RPMI7951 (cell line): ENCODE measurements around the gene ZDBF2. TPM values are rescaled to one million over a fixed set of nuclear protein-coding genes. Genes with fewer than 3 reads are reported as not detected.
"Not testable (repeated sequence)": the region's sequence is repeated elsewhere in the genome, so short reads cannot be mapped to it uniquely, and the experiment has no call there.

Experiments used
- DNase-seq: peaks from one replicate; pipeline ENCODE4 v3.0.0-alpha.2; 2012; ENCODE audit warnings: low read depth
- total RNA-seq: library from RNA; depleted of rRNA; stranded (reverse); fragments of >200 nt; shearing (Covaris generic); gene quantifications from 2 replicates; pipeline ENCODE4 v1.2.3, GENCODE V29; 2014; rRNA removed

Gene ZDBF2
- total RNA-seq, 1 experiment from 2014 or later, result 9.6 TPM

- DNase-seq, result no peak
Observed at GRCh38 chr2:206323486-206323885, 49.0 kb downstream of the ZDBF2 start.

- peak; percentile 9 for DNase-seq
Observed at GRCh38 chr2:206324869-206325268, 50.4 kb downstream of the ZDBF2 start.

- DNase-seq, result no peak
Observed at GRCh38 chr2:206328974-206329373, 54.5 kb downstream of the ZDBF2 start.

GRCh38 chr2:206336861-206337260 lies 62.4 kb downstream of the ZDBF2 start:
- DNase-seq, result no peak

- DNase-seq, result no peak
Observed at GRCh38 chr2:206337956-206338355, 63.5 kb downstream of the ZDBF2 start.

GRCh38 chr2:206341396-206341795 lies 66.9 kb downstream of the ZDBF2 start:
- DNase-seq, result no peak

- DNase-seq, result no peak
Observed at GRCh38 chr2:206343144-206343543, 68.7 kb downstream of the ZDBF2 start.

GRCh38 chr2:206343816-206344215 lies 69.4 kb downstream of the ZDBF2 start:
- DNase-seq, result no peak

- no peak for DNase-seq
Observed at GRCh38 chr2:206345606-206346005, 71.1 kb downstream of the ZDBF2 start.

- no peak for DNase-seq
Observed at GRCh38 chr2:206349375-206349774, 74.9 kb downstream of the ZDBF2 start.

- DNase-seq, result no peak
Observed at GRCh38 chr2:206352571-206352970, 78.1 kb downstream of the ZDBF2 start.

- peak; percentile 9 for DNase-seq
Observed at GRCh38 chr2:206353685-206354084, 79.2 kb downstream of the ZDBF2 start.

GRCh38 chr2:206354129-206354528 lies 79.7 kb downstream of the ZDBF2 start:
- DNase-seq, result no peak

GRCh38 chr2:206356840-206357239 lies 82.4 kb downstream of the ZDBF2 start:
- not testable (repeated sequence) for DNase-seq

- DNase-seq, result not testable (repeated sequence)
Observed at GRCh38 chr2:206360840-206361239, 86.4 kb downstream of the ZDBF2 start.

GRCh38 chr2:206361407-206362045 lies 87.1 kb downstream of the ZDBF2 start:
- DNase-seq, result no peak

Other genes starting within 250 kb of the ZDBF2 start
- gene INO80D, start 188.5 kb upstream of the ZDBF2 start, total RNA-seq, result 5.0 and 5.3 TPM in 2 replicates
- gene NDUFS1, start 115.2 kb upstream of the ZDBF2 start, total RNA-seq, result 148 and 172 TPM in 2 replicates
- gene EEF1B2, start 114.8 kb upstream of the ZDBF2 start, total RNA-seq, result 409 and 438 TPM in 2 replicates
- not detected in 2 replicates for gene ADAM23, start 168.9 kb downstream of the ZDBF2 start, total RNA-seq